GM21717 (cell line): ENCODE measurements around the gene TAC4.

Experiments
- ATAC-seq: cut with Tn5 transposase; IDR thresholded peaks from one replicate; pipeline ENCODE4 v1.9.1; 2021; ENCODE audit warnings: mild to moderate bottlenecking, moderate library complexity; ENCODE audit not compliant: unreplicated experiment

Gene TAC4

GRCh38 chr17:49815761-49816281 is 32.0 kb downstream of the TAC4 start:
- no peak for ATAC-seq

- no peak for ATAC-seq
These were observed 32.9 kb downstream of the TAC4 start for GRCh38 chr17:49814781-49815529.

- ATAC-seq = no peak
These were observed 38.8 kb downstream of the TAC4 start for GRCh38 chr17:49809056-49809455.

- no peak for ATAC-seq
These were observed 49.1 kb downstream of the TAC4 start for GRCh38 chr17:49798738-49799137.

- ATAC-seq = no peak
These were observed 49.7 kb downstream of the TAC4 start for GRCh38 chr17:49798182-49798581.

- no peak for ATAC-seq
These were observed 52.5 kb downstream of the TAC4 start for GRCh38 chr17:49795372-49795771.

- no peak for ATAC-seq
These were observed 54.6 kb downstream of the TAC4 start for GRCh38 chr17:49793309-49793708.

- ATAC-seq = no peak
These were observed 58.7 kb downstream of the TAC4 start for GRCh38 chr17:49789243-49789578.

- peak; percentile 84 for ATAC-seq
These were observed 59.2 kb downstream of the TAC4 start, which contains the start of gene KAT7 for GRCh38 chr17:49788478-49789242. Gene KAT7 (plus strand): TSS chr17:49788681. CDS start chr17:49788835, 154 bp downstream.
